GM12874 (cell line): ENCODE data around the gene WSB2.
A peak's percentile ranks its signal among the peaks of the same experiment; 100 is the strongest.

Experiments used
- TF ChIP-seq, protein P1 (sequence below): IDR thresholded peaks from 2 replicates; pipeline ENCODE4 v1.5.1; 2011; ENCODE audit warnings: low read depth, mild to moderate bottlenecking, control low read depth, low read length, moderate library complexity; ENCODE audit not compliant: insufficient read depth

The WSB2 gene

DNA sequence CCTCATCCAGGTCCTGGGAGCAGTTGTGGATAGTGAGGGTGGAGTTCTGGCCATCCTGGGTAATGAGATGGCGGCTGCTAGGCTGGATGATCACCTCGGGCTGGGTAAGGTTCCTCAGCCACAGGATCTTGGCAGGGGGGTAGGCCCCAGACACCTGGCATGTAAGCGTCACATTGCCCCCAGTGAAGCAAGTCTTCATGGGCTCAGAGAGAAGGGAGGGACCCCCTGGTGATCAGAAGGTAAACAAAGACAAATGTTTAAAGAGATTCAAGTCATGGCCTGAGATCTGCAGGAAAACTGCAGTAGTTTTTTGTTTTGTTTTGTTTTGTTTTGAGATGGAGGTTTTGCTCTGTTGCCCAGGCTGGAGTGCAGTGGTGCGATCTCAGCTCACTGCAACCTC lies 12.8 kb upstream of the WSB2 start:
- TF ChIP-seq, protein P1, sequence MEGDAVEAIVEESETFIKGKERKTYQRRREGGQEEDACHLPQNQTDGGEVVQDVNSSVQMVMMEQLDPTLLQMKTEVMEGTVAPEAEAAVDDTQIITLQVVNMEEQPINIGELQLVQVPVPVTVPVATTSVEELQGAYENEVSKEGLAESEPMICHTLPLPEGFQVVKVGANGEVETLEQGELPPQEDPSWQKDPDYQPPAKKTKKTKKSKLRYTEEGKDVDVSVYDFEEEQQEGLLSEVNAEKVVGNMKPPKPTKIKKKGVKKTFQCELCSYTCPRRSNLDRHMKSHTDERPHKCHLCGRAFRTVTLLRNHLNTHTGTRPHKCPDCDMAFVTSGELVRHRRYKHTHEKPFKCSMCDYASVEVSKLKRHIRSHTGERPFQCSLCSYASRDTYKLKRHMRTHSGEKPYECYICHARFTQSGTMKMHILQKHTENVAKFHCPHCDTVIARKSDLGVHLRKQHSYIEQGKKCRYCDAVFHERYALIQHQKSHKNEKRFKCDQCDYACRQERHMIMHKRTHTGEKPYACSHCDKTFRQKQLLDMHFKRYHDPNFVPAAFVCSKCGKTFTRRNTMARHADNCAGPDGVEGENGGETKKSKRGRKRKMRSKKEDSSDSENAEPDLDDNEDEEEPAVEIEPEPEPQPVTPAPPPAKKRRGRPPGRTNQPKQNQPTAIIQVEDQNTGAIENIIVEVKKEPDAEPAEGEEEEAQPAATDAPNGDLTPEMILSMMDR: no peak

DNA sequence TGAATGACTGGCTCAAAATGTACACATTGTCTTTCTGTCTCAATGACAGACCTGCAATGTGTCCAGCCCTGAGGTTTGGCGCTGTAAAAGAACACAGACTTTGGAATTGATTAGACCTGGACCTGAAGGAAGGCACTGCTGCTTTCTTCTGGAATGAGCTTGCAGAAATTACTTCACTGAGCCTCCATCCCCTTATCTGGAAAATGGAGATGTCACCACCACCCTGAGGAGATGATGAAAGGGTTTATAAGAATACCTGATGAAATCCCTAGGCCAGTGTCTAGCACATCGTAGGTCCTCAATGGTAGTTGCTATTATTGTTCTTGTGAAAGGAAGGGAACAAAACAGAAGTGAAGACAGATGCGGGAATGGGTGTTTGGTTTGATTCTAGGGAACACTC lies 9.7 kb upstream of the WSB2 start:
- TF ChIP-seq, protein P1: no peak

GRCh38 chr12:118068445-118068844 lies 7.5 kb upstream of the WSB2 start:
- TF ChIP-seq, protein P1: no peak

GRCh38 chr12:118065380-118065779 lies 4.4 kb upstream of the WSB2 start:
- TF ChIP-seq, protein P1: no peak

GRCh38 chr12:118064608-118065007 lies 3.6 kb upstream of the WSB2 start:
- TF ChIP-seq, protein P1: peak; percentile 42; the same call in 1 of the 2 replicates

DNA sequence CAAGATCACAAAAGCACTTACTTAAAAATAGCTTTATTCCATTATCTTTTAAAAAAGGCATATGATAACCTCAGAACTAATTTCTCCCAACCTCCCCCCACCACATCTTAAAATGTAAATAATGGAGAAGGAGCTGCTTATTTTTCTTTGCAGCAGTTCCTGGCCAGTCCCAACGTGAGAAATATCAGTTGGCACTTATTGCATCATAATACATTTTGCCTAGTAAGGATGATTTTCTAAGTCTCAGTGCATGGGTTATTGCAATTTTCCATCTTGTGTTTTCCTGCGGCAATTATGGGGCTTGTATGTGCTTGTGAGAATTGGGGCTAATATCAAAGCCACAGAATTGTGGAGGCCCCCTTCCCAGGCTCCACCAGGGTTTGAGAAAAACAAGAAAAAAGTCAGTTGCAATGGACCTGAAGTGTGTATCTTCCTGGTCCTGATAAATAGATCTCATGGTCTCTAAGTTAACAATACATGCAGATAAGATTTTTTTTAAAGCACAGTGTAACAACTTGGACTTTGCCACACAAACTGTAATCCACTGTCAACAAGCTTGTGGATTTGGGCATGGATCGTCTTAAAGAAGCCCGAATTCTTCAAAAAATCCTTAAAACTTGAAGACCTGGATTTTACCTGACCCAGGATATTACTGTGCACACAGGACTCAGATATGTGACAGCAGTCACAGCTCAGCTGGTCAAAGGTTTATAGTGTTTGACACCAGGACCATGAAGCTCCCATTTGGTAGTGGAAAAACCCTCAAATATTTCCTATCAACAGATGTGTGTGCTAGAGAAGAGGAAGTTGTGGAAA lies 2.8 kb upstream of the WSB2 start:
- TF ChIP-seq, protein P1: no peak

DNA sequence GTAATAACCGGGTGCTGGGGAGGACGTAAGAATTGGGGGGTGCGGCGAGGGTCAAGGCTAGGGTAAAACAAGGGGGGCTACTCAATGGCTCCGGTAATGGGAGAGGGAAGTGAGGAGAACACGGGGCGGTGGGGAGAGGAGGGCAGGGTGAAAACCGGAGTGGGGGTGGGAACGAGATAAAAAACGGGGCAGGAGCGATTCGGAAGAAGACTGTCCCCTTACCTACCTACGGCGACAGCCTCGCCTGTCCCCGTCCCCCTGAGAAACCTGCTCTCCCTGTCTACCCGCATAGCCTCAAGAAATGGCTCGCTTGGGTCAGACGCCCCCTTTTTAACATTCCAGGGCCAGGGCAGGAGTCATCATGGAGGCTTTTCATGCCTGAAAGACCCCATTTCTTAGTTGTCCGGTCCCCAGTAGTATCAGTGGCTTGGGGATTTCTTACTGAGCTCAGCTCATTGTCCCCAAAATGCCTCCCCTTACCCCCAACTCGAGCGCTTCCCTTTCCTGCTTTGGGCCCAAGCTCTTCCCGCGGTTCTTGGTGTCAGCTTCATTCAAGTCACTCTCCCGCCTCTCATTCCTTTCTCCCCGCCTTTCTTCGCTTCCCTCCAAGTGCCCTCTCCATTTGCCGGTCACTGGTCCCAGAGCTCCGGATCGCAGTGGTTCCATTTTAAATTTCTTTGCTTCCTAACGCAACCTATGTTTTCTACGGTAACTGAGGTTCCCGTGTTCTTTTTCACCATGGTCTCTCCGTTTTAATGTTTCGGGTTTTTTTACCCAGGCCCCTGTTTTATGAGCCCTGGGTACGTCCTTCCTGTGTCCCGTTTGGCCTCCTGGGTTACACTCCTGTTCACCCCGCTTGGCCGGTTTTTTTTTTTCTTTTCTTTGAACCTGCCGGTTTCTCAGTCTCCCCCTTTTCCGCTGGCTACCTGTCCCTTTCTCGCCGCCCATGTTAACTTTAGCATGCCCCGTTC lies 1.2 kb upstream of the WSB2 start:
- TF ChIP-seq, protein P1: no peak
